GM21717 (cell line): ENCODE data around the gene RPTOR.
A peak's percentile ranks its signal among the peaks of the same experiment; 100 is the strongest.
"Not testable (repeated sequence)": the region's sequence is repeated elsewhere in the genome, so short reads cannot be mapped to it uniquely, and the experiment has no call there.

Source experiments
- ATAC-seq: cut with Tn5 transposase; IDR thresholded peaks from one replicate; pipeline ENCODE4 v1.9.1; 2021; ENCODE audit warnings: mild to moderate bottlenecking, moderate library complexity; ENCODE audit not compliant: unreplicated experiment

Gene RPTOR

DNA sequence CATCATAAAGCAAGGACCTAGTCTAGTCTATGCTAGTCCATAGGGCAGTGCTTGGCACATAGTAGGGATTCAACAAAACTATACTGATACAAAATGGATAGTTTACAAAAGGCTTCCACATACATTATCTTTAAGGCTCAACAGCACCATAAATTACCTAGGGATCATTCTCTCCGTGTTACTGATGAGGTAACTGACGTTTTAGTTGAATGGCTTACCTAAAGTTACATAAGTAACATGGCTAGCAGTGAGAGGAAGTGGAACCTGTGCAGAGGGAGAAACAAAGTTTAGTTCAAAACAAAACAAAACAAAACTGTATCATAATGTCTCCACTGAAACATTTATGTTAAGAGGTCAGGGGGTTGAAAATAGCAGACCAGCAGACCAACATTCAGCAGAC, 7.9 kb downstream of the RPTOR start:
- ATAC-seq, result no peak

DNA sequence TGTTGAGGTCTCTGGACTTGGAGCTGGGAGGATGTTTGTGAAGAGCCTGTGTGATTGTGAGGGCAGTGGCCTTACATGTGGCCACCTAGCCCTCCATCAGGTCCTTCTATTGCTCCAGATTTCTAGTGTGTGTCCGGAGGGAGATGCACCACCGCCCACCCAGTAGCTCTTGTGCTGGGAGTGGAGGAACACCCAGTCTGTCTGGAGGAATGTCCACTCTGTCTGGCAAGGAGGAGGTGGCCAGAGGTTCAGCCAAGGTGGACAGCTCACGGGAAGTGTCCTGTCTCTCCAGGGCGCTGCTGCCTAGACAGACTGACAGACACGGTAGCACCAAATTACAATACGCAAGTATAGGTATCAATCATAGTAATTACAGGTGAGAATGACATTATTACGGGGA, 10.6 kb downstream of the RPTOR start:
- no peak for ATAC-seq

DNA sequence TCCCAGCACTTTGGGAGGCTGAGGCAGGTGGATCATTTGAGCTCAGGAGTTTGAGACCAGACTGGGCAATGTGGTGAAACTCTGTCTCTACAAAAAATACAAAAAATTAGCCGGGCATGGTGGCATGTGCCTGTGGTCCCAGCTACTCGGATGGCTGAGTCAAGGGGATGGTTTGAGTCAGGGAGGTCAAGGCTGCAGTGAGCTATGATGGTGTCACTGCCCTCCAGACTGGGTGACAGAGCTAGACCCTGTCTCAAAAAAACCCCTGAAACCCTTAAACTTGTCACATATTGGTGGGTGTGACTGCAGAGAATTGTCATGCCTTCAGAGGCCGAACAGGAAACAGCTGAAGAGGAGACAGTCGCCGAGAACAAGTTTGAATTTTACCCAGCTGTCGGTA, 13.4 kb downstream of the RPTOR start:
- ATAC-seq, result no peak

DNA sequence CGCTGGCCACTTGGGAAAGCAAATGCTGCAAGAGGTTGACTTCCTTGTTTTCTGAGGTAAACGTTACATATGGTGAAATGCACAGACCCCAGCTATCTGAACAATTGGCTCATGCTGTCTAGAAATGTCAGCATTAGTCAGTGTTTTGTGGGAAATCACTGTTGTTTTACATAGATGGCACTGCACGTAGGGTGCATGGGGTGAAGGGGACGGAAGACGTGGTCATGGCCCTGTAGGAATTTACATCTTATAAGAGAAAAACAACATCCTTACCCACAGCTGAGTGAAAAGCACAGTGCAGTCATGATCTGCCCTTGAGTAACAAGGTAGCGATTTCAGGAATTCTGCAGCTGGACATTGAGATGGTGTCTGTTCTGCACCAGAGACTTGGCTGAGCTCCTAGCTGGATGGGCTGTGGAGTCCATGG, 15.2 kb downstream of the RPTOR start:
- no peak for ATAC-seq

DNA sequence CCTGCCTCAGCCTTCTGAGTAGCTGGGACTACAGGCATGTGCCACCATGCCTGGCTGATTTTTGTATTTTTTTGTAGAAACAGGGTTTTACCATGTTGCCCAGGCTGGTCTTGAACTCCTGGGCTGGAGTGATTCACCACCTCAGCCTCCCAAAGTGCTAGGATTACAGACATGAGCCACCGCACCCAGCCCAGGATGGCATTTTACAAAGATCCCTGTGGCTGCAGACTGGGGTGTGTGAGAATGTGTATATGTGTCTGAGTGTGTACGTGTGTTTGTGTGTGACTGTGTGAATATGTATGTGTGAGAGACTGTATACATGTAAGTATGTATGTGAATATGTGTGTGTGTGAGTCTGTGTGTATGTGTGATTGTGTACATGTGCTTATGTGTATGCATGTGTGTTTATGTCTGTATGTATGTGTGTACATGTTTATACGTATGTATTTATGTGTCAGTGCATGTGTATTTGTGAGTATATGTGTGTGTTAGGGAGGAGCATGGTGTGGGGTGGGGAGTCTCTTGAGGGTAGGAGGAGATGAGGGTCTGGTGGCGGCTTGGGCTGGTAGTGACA, 17.0 kb downstream of the RPTOR start:
- no peak for ATAC-seq

DNA sequence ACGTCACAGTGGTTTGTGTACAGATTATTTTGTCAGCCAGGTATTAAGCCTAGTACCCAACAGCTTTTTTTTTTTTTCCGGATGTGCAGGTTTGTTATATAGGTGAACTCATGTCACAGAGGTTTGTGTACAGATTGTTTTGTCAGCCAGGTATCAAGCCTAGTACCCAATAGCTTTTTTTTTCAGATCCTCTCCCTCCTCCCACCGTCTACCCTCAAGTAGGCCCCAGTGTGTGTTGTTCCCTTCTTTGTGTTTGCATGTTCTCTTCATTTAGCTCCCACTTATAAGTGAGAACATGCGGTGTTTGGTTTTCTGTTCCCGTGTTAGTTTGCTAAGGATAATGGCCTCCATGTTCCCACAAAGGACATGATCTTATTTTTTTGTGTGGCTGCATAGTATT, 19.9 kb downstream of the RPTOR start:
- ATAC-seq, result no peak

DNA sequence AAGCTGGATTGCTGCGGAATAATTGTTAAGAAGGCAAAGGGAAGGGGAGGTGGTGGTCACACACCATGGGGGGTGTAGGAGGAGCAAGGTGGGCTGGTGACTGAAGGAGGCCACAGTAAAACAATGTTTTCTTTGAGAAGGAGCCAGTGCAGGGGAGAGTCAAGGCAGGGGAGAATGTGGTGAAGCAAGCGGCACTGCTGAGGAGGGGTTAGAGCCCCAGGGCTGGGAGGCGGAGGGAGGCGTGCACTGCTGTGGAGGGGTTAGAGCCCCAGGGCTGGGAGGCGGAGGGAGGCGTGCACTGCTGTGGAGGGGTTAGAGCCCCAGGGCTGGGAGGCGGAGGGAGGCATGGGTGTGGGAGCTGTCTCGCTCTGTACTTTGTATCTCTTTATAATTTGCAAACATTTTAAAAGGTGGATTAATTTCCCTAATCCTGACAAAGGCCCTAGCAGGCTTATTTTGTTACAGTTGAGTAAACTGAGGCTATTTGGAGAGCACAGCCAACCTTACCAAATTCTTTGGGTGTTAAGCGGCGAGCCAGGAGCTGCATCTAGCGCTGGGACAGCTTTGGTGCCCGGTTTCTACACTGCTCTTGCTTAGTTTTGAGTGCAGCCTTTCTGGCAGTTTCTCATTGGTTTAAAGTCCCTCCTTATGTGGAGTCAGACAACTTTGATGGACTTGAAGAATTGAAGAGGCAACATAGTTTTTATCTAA, 20.9 kb downstream of the RPTOR start:
- ATAC-seq, result no peak

DNA sequence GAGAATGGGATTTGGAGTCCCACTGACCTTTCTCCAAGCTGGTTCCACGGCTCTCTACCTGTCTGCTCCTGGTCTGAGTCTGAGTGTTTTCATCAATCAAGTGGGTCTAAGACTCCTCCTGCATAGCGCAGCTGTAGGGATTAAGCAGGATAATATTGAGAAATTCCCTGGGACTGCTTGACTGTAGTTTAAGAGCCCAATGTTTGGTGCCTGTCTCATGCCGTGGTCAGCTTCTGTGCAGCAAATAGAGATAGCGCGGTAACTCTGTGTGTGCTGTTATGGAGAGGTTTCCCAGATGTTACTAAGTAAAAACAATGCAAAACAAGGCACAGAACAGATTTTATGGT, 21.4 kb downstream of the RPTOR start:
- no peak for ATAC-seq

DNA sequence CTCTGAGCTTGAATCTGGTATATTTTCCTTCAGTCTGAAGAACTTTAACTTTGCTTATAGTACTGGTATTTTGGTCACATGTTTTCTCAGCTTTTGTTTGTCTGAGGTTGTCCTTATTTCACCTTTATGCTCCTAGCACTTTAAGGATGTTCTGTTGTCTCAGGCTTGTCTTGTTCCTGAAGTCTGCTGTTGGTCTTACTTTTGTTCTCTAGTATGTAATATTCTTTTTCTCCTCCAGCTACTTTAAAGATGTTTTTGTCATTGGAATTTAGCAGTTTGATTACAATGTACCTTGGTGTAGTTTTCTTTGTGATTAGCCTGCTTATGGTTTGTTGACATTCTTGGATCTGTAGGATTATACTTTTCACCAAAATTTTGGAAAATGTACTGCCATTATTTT, 23.6 kb downstream of the RPTOR start:
- ATAC-seq, result no peak

DNA sequence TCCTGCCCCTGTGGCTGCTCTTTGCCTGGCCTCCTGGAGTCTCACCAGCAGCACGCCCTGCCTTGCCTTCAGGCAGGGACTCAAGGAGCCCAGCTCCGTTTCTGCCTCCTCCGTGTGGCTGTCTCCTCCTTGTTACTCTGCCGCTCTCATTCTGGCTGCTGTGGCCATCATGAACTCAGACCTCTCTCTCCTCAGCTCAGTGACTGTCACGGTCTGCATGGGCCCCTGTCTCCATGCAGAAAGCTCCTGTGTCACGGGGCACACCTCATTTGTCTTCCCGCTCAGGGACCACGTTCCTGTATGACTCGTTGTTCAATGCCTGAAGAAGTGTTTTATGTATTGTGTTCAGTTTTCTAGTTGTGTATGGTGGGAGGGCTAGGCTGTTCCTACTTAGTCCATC, 25.3 kb downstream of the RPTOR start:
- ATAC-seq, result no peak

DNA sequence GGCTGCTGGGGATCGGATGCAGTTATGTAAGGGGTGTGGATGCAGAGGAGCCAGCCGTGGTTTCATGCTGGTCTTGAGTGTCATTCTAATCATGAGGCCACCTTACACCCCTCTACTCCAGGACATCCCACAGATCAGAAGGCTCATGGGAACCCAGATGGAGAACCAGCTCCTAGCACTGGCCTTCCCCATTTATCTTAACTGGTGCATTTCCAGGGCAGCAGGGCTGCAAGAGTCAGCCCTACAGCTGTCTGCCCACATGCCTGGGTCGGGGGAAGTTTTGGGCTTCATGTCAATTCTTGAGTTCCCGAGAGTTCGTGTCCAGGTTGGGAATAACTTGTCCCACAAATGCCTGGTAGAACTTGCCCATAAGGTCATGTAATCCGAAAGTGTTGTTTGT, 29.1 kb downstream of the RPTOR start:
- ATAC-seq, result no peak

DNA sequence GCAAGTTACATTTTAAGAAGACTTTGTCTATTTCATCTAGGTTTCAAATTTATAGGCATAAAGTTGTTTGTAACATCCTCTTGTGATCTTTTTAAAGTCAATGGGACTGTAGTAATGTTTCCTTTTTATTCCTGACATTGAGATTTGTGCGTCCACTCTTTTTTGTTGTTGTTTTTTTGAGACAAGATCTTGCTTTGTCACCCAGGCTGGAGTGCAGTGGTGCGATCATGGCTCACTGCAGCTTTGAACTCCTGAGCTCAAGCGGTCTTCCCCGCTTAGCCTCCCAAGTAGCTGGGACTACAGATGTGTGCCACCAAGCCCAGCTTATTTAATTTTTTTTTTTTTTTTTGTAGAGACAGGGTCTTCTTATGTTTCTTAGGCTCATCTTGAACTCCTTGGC, 29.9 kb downstream of the RPTOR start:
- ATAC-seq, result no peak

DNA sequence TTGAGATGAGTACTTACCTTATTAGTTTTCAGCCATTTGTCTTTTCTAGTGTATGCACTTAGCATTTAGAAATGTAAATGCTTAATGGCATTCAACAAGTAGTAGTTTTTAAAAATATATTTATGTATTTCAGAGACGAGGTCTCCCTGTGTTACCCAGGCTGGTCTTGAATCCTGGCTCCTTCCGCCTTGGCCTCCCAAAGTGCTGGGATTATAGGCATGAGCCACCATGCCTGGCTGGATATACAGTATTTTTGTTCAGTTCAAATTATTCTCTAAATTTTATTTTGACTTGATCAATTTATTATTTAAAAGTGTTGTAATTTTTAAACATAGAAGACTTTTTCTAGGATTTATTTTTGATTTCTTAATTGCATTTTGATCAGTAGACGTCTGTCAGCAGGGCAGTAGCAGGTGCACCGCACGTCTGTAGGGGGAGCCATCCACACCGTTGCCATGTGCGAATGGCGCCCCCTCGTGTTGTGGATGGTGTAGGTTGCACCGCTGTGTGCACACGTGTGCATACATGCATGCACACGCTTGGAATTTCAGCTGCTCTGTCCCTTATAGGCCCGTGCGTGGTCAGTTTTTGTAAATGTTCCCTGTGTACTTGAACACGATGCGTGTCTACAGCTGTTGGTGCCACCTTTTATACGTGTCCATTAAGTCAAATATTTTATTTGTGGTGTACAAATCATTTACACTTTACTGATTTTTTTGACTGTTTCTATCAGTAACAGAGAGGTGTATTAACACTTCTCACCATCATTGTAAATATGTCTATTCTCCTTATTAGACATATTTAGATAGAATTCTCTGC, 30.6 kb downstream of the RPTOR start:
- ATAC-seq, result peak; percentile 63

DNA sequence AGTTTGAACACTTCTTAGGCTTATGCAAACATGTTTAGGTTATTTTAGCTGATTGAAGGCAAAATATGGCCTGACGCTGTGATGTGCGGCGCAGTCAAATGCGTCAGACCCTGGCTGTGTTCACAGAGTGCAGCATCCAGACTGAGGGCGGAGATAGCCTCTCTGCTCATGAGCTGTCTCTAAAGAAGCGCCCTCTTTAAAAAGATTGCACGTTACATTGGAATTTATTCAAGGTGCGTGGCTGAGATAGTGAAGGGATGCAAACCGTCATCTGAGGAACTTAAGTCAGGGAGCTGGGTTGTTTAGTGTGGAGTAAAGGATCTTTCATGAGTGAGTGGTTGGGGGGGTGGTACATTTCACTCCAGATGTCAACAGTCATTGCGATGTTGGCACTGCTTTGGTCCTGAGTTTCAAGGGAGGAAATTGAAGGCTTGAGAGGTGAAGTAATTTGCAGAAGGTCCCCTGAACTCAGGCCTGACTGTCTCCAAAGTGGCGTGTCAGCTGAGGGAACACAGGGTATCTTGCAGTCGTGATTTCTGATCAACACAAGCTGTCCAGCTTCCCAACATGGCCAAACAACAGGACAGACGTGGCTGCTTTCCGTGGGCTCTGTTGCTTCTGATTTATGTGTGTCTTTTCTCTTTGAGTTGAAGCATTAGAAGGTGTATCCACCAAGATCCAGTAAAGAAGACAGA, 33.4 kb downstream of the RPTOR start:
- no peak for ATAC-seq

DNA sequence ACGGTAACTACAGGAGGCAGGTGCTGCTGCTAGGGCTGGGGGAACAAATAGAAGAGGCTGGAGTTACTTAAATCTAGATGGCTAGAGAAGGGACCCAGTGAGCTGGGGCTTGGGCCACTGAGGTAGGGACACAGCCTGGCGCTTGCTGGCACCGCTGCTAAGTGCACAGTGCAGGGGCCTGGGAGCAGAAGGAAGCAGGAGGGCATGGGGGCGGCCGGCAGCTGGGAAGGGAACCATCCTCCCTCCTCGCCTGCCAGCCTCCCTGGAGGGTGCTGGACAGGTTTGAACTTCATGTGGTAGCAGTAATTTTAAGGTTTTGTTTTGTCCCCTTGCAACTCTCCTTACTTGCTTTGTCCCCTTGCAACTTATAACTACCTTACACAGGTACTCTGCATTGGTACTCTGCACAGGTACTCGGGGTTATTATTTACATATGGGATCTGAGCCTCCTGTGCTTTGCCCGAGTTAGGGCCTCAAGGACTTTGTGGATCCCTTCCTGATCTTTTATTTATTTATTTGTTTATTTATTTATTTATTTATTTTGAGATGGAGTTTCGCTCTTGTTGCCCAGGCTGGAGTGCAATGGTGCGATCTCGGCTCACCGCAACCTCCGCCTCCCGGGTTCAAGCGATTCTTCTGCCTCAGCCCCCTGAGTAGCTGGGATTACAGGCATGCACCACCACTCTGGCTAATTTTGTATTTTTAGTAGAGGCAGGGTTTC, 34.2 kb downstream of the RPTOR start:
- not testable (repeated sequence) for ATAC-seq

DNA sequence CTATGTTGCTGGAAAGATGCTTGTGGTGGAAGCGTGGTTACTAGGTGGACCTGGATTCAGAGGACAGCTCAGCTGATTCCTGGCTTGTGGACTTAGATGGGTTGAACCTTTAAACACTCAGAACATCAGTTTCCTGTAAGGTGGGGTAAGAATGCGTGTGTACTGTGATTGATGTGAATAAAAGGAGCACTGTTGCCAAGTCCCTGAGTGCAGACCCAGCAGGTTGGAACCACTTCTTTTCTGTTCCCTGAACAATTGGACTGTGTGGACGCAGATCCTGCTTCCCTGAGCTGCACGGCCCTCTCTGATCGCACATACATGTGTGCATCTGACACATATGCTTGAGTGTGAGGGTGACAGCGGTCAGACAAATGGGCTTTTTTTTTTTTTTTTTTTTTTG, 37.5 kb downstream of the RPTOR start:
- no peak for ATAC-seq

DNA sequence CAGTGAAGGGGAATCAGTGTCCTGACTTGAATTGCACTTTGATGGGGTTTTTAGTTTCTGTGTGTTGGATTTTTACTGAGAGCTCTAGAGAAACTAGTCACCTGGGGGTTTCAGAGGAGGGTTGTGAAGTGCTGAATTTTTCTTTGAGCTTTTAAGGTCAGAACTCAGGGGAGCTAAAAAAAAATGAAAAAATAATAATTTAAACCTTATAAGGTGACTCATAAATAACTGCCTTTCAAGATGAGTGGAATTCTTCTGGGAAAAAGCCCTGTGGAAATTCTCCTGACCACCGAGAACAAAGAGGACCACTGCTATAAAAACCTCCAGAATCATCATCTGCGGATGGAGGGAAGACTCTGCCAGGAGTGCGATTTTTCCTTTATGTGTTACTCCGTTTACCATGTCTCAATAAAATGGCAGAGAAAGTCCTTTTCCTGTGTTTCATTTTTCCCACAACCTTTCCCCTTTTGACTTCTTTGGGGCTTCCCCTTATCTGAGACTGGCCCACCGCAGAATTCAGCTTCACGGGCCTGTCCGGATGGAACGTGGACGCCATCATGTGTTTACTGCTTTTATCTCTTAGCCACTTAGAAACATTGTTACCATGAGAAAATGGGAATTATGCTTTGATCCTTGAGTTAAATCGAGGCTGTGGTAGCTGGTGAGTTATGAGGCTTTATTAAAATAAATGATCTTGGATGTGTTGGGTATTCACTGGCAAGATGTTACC, 39.7 kb downstream of the RPTOR start:
- ATAC-seq, result no peak

DNA sequence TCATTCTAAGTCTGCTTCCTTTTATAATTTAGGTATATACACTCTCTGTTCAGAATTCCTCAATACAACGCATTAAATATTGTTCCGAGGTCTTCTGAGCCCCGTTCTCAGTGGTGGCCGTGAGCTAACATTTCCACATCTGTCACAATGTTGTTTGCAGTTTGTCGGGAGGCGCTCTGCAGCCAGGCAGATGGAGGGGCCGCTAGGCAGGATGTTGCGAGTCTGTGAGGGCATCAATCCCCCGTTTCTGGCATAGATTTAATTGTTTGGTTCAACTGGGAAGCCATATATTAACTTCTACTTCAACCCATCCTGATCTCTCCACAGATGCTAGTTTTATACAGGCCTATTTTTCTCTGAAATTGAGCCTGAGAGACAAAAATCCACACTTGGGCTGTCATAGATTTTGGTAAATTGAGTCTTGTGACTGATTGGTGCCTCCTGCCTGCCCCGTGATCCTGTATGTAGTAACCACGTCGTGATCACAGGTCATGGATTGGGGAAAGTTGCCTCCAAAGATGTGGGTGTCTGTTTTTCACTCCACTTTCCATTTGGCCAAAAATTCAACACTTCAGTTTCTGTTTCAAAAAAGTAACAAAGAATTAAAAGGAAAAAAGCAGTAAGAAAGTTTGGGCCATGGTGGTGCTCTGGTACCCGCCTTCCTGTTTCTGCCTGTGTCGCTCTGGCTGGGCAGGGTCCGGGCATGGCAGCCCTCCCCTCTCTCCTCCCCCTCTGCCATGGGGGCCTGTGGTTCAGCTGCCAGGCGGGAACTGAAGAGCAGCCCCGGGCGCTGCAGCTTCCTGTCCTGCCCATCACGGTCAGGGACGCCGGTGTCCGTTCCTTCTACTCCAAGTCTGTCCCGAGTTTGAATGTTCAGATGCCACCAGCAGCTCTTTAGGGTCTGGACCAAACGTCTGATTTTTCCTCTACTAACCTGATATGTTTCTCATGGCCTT, 41.5 kb downstream of the RPTOR start:
- no peak for ATAC-seq

DNA sequence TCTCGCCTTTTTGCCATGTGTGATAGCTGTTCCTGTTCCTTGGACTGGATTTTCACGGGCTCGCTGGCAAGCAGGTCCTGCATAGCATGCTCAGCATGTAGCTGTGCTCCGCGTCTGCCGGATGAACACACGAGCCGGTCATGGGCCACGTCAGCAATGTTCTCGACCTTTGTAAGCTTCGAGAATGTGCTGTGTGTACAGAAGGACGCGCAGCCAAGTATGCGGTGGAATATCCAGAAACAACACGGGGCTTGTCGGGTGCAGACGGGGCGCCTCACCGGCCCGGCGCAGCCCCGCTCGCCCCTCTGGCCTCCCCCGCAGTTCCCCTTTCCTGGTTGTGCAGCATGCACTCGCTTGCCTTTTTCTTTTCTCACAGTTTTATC, 42.2 kb downstream of the RPTOR start:
- ATAC-seq, result no peak
